Measurements from ENCODE around the gene CCDC73. TPM values are rescaled to one million over a fixed set of nuclear protein-coding genes. Genes with fewer than 3 reads are reported as not detected.
A peak's percentile ranks its signal among the peaks of the same experiment; 100 is the strongest.
"Not testable (repeated sequence)": the region's sequence is repeated elsewhere in the genome, so short reads cannot be mapped to it uniquely, and the experiment has no call there.

CCDC73 gene
- total RNA-seq, 1 donor from 2014 or later, result 0.14 TPM

DNA sequence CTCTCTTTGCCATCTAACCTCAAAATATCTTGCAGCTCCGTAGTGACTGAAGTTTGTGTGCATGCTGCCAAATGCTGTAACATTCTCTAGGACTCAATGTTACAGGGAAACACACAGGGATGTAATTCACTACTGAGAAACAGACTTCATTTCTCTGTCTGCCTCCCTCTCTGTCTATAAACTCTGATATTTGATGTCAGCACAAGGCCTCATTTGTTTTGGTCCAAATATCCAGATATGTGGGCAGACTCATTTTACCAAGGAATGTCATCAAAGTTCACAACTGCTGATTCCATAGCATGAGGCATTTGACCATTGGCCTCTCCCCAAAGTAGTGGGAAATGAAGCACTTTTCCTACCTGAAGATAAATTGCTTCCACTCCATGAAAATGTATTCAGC lies 32.8 kb upstream of the CCDC73 start:
- no peak overlapping the region for H3K27ac Mint-ChIP-seq
- H3K4me1 Mint-ChIP-seq (ENCODE audit: low read depth), result peaks cover 13% of the 10 kb centered on the region
- no peaks in the 10 kb centered on the region for H3K36me3 Mint-ChIP-seq (ENCODE audit: low read depth)
- intact Hi-C loops (cut with micrococcal nuclease), result loop anchor here (5.0 kb wide), 1 partner anchor 895 kb away; no protein-coding TSS in a partner anchor
- peaks cover 19% of the 10 kb centered on the region for H3K27me3 Mint-ChIP-seq (ENCODE audit: low read depth)
- H3K4me3 Mint-ChIP-seq (ENCODE audit: low read depth), result no peak overlapping the region
- no peak for DNase-seq (ENCODE audit: low spot score)
- H3K9me3 Mint-ChIP-seq, result no peaks in the 10 kb centered on the region

- no peak overlapping the region for H3K27ac Mint-ChIP-seq
- intact Hi-C loops (cut with micrococcal nuclease), result loop anchor here (5.0 kb wide), 1 partner anchor 896 kb away; no protein-coding TSS in a partner anchor
- H3K9me3 Mint-ChIP-seq, result no peaks in the 10 kb centered on the region
- peaks cover 20% of the 10 kb centered on the region for H3K4me1 Mint-ChIP-seq (ENCODE audit: low read depth)
- H3K4me3 Mint-ChIP-seq (ENCODE audit: low read depth), result no peak overlapping the region
- H3K27me3 Mint-ChIP-seq (ENCODE audit: low read depth), result peaks cover 14% of the 10 kb centered on the region
- no peak for DNase-seq (ENCODE audit: low spot score)
- no peaks in the 10 kb centered on the region for H3K36me3 Mint-ChIP-seq (ENCODE audit: low read depth)
Measured at GRCh38 chr11:32826113-32826512, 31.7 kb upstream of the CCDC73 start.

GRCh38 chr11:32823617-32824016 lies 29.2 kb upstream of the CCDC73 start:
- intact Hi-C loops (cut with micrococcal nuclease), result loop anchor here (5.0 kb wide), 1 partner anchor 239 kb away; no protein-coding TSS in a partner anchor
- H3K4me3 Mint-ChIP-seq (ENCODE audit: low read depth); H3K27ac Mint-ChIP-seq; H3K36me3 Mint-ChIP-seq (ENCODE audit: low read depth); H3K27me3 Mint-ChIP-seq (ENCODE audit: low read depth); H3K9me3 Mint-ChIP-seq; DNase-seq (ENCODE audit: low spot score): not testable (repeated sequence)
- H3K4me1 Mint-ChIP-seq (ENCODE audit: low read depth), result peaks cover 16% of the 10 kb centered on the region

- no peaks in the 10 kb centered on the region for H3K9me3 Mint-ChIP-seq
- DNase-seq (ENCODE audit: low spot score), result no peak
- peak overlapping the region; percentile 32 for H3K27ac Mint-ChIP-seq
- no peaks in the 10 kb centered on the region for H3K27me3 Mint-ChIP-seq (ENCODE audit: low read depth)
- intact Hi-C loops (cut with micrococcal nuclease), result loop anchor here (1.0 to 5.0 kb wide), 3 partner anchors 7 to 240 kb away; partner anchors contain the start of gene PRRG4
- H3K36me3 Mint-ChIP-seq (ENCODE audit: low read depth), result no peaks in the 10 kb centered on the region
- peaks cover 19% of the 10 kb centered on the region for H3K4me1 Mint-ChIP-seq (ENCODE audit: low read depth)
- no peak overlapping the region for H3K4me3 Mint-ChIP-seq (ENCODE audit: low read depth)
Measured at GRCh38 chr11:32821917-32822560, 27.6 kb upstream of the CCDC73 start.

DNA sequence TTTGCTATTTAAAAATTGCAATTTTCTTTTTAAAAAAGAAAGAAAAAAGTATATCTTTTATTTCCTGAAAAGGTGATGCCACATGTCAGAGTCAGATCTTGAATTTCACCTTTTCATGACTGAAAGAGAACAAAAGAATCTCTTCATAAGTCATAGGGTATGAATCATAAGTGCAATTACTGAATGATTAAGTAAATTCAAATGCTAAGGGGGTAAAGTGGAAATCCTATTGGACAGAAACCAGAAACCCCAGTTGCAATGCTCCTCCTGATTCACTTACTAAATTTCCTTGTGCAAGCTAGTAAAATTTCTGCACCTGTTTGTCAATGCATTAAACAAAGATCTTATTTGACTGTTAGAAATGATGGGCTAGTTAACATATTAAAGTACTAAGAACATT lies 27.1 kb upstream of the CCDC73 start:
- Mint-ChIP-seq H3K4me3 (ENCODE audit: low read depth) (no peak overlapping the region), H3K27me3 (ENCODE audit: low read depth) (no peaks in the 10 kb centered on the region), H3K9me3 (no peaks in the 10 kb centered on the region), H3K4me1 (ENCODE audit: low read depth) (peaks cover 19% of the 10 kb centered on the region), H3K27ac (peak overlapping the region; percentile 32), H3K36me3 (ENCODE audit: low read depth) (no peaks in the 10 kb centered on the region)
- intact Hi-C loops (cut with micrococcal nuclease), result loop anchor here (1.0 to 5.0 kb wide), 3 partner anchors 8 to 241 kb away; partner anchors contain the start of gene PRRG4
- no peak for DNase-seq (ENCODE audit: low spot score)

GRCh38 chr11:32820497-32820896 lies 26.0 kb upstream of the CCDC73 start:
- Mint-ChIP-seq H3K4me1 (ENCODE audit: low read depth) (peaks cover 19% of the 10 kb centered on the region), H3K27me3 (ENCODE audit: low read depth) (peaks cover 3% of the 10 kb centered on the region), H3K4me3 (ENCODE audit: low read depth) (no peak overlapping the region), H3K27ac (peak overlapping the region; percentile 47), H3K9me3 (no peaks in the 10 kb centered on the region), H3K36me3 (ENCODE audit: low read depth) (no peaks in the 10 kb centered on the region)
- intact Hi-C loops (cut with micrococcal nuclease), result loop anchor here (5.0 kb wide), 1 partner anchor 242 kb away; no protein-coding TSS in a partner anchor
- DNase-seq (ENCODE audit: low spot score), result no peak

- intact Hi-C loops (cut with micrococcal nuclease), result no loop called here
- no peak overlapping the region for H3K4me3 Mint-ChIP-seq (ENCODE audit: low read depth)
- no peaks in the 10 kb centered on the region for H3K9me3 Mint-ChIP-seq
- no peak for DNase-seq (ENCODE audit: low spot score)
- H3K36me3 Mint-ChIP-seq (ENCODE audit: low read depth), result no peaks in the 10 kb centered on the region
- peaks cover 20% of the 10 kb centered on the region for H3K4me1 Mint-ChIP-seq (ENCODE audit: low read depth)
- H3K27me3 Mint-ChIP-seq (ENCODE audit: low read depth), result peaks cover 6% of the 10 kb centered on the region
- no peak overlapping the region for H3K27ac Mint-ChIP-seq
Measured at GRCh38 chr11:32819187-32819586, 24.7 kb upstream of the CCDC73 start.

DNA sequence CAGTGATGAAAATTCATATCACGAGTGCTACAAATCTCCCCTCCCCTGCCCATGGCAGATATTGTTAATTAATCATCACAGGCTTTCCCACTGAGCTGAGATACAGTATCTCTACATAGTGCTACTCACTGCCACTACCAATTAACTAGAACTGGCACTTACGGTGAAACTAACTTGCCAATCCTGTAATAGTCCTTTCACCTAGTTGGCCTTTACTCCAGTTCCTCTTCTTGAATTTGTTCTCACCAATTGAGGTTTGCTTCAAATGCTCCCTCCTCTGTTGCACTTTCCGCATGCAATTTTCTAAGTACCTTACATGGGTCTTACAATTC lies 23.4 kb upstream of the CCDC73 start:
- peaks cover 20% of the 10 kb centered on the region for H3K4me1 Mint-ChIP-seq (ENCODE audit: low read depth)
- intact Hi-C loops (cut with micrococcal nuclease), result no loop called here
- H3K27ac Mint-ChIP-seq, result no peak overlapping the region
- H3K36me3 Mint-ChIP-seq (ENCODE audit: low read depth), result no peaks in the 10 kb centered on the region
- no peak for DNase-seq (ENCODE audit: low spot score)
- H3K27me3 Mint-ChIP-seq (ENCODE audit: low read depth), result peaks cover 6% of the 10 kb centered on the region
- no peak overlapping the region for H3K4me3 Mint-ChIP-seq (ENCODE audit: low read depth)
- no peaks in the 10 kb centered on the region for H3K9me3 Mint-ChIP-seq

DNA sequence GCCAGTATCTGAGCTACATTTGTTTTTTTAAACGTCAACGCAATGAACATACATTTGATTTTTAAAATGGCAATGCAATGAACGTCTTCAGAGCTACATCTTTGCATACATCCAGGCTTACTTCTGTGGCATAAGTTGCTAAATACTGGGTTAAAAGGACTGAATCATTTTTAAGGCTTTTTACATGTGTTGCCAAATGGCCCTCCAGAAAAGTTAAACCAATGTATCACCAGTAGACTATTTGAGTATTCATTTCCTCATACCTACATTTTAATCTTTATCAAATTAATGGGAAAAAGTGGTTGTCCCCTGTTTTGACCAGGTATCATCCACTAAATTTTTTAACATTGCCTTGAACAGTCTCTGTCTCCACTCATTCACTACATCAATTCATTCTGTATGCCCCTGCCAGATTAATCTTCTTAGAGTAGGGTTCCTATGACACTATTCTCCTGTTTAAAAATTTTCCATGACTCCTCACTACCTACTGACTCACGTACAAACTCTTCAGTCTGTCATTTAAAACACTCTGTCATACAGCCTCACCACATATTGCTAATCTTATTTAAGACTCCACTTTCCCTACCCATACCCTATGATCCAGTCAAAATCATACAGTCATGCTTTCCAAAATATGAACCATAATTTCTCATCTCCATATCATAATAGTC lies 22.9 kb upstream of the CCDC73 start:
- intact Hi-C loops (cut with micrococcal nuclease), result no loop called here
- Mint-ChIP-seq H3K27me3 (ENCODE audit: low read depth) (peaks cover 6% of the 10 kb centered on the region), H3K27ac (no peak overlapping the region), H3K4me1 (ENCODE audit: low read depth) (peaks cover 20% of the 10 kb centered on the region), H3K36me3 (ENCODE audit: low read depth) (no peaks in the 10 kb centered on the region), H3K4me3 (ENCODE audit: low read depth) (no peak overlapping the region), H3K9me3 (no peaks in the 10 kb centered on the region)
- DNase-seq (ENCODE audit: low spot score), result no peak

DNA sequence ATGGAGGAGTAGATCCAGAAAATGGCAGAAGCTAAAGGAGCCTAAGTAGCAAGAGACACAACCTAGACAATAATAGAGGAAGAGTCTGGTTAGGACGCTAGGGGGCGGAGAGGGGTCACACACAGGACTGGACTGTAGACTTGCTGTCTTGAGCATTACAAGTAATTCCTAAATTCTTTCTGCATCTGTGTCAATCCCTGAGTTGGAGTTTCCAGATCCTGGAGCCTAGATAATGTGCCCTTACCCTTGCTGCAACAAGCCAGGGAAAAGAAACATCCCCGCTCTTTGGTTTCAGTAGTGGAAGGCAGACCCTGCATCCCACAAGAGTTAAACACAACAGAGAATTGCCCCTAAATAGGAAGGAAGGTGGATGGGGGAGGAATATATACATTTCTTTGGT lies 14.9 kb upstream of the CCDC73 start:
- H3K27me3 Mint-ChIP-seq (ENCODE audit: low read depth), result peaks cover 8% of the 10 kb centered on the region
- no peaks in the 10 kb centered on the region for H3K9me3 Mint-ChIP-seq
- H3K4me3 Mint-ChIP-seq (ENCODE audit: low read depth), result no peak overlapping the region
- intact Hi-C loops (cut with micrococcal nuclease), result loop anchor here (1.0 to 5.0 kb wide), 3 partner anchors 33 to 254 kb away; no protein-coding TSS in a partner anchor
- H3K36me3 Mint-ChIP-seq (ENCODE audit: low read depth), result no peaks in the 10 kb centered on the region
- no peaks in the 10 kb centered on the region for H3K4me1 Mint-ChIP-seq (ENCODE audit: low read depth)
- no peak overlapping the region for H3K27ac Mint-ChIP-seq
- DNase-seq (ENCODE audit: low spot score), result peak; percentile 27

- peaks cover 9% of the 10 kb centered on the region for H3K27me3 Mint-ChIP-seq (ENCODE audit: low read depth)
- intact Hi-C loops (cut with micrococcal nuclease), result loop anchor here (10.0 kb wide), 1 partner anchor 82 kb away; no protein-coding TSS in a partner anchor
- H3K9me3 Mint-ChIP-seq, result no peaks in the 10 kb centered on the region
- no peak for DNase-seq (ENCODE audit: low spot score)
- H3K4me1 Mint-ChIP-seq (ENCODE audit: low read depth), result peaks cover 3% of the 10 kb centered on the region
- no peak overlapping the region for H3K4me3 Mint-ChIP-seq (ENCODE audit: low read depth)
- no peaks in the 10 kb centered on the region for H3K36me3 Mint-ChIP-seq (ENCODE audit: low read depth)
- no peak overlapping the region for H3K27ac Mint-ChIP-seq
Measured at GRCh38 chr11:32796425-32796824, 2.0 kb upstream of the CCDC73 start.

DNA sequence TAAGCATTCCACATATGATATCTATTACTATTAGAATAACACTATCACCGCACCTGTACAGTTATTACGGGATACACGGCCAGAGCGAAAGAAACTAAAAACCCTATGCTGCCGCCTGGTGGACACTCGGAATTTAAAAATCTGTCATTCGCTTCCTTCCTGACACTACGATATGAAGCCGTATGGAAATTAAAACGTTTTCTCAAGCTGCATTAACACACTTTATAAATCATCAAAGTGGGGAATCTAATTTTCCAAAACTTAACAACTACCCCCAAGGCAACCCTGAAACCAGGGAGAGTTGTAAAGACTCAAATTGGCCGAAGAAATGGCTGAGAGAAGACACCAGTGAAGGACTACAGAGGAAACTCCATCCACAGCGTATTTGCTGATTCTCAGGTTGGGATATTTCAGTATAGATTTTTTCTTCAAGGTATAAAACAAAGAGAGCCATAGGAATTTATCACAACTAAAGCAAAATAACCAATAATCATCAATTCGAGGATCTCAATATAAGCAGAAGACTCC lies 1.4 kb downstream of the CCDC73 start:
- H3K4me3 Mint-ChIP-seq (ENCODE audit: low read depth), result peak overlapping the region; percentile 13
- H3K27ac Mint-ChIP-seq, result no peak overlapping the region
- peaks cover 3% of the 10 kb centered on the region for H3K4me1 Mint-ChIP-seq (ENCODE audit: low read depth)
- peaks cover 27% of the 10 kb centered on the region for H3K27me3 Mint-ChIP-seq (ENCODE audit: low read depth)
- DNase-seq (ENCODE audit: low spot score), result peak; percentile 49
- no peaks in the 10 kb centered on the region for H3K36me3 Mint-ChIP-seq (ENCODE audit: low read depth)
- intact Hi-C loops (cut with micrococcal nuclease), result loop anchor here (1.0 to 10.0 kb wide), 3 partner anchors 78 to 470 kb away; partner anchors contain the start of gene WT1
- no peaks in the 10 kb centered on the region for H3K9me3 Mint-ChIP-seq
